Stimulated activated CD4-positive, alpha-beta T cell treated with anti-CD3 and anti-CD28 coated beads, Interleukin-4, amount 100 ng/mL, for 24 hours (primary cell): ENCODE measurements around the gene TKTL1.
"Not testable (repeated sequence)": the region's sequence is repeated elsewhere in the genome, so short reads cannot be mapped to it uniquely, and the experiment has no call there.

Experiments
- DNase-seq: peaks from one replicate; pipeline ENCODE4 v3.0.0-alpha.2; 2020

TKTL1 gene

GRCh38 chrX:154310616-154311536, 15.3 kb downstream of the TKTL1 start:
- DNase-seq = no peak

- DNase-seq = no peak
These were observed 16.5 kb downstream of the TKTL1 start for GRCh38 chrX:154312116-154312515.

- DNase-seq = peak; percentile 35
These were observed 17.6 kb downstream of the TKTL1 start for GRCh38 chrX:154313147-154313546.

- DNase-seq = no peak
These were observed 19.8 kb downstream of the TKTL1 start for GRCh38 chrX:154315416-154315815.

- DNase-seq = no peak
These were observed 21.9 kb downstream of the TKTL1 start for GRCh38 chrX:154317391-154317995.

- DNase-seq = no peak
These were observed 24.8 kb downstream of the TKTL1 start for GRCh38 chrX:154320406-154320805.

GRCh38 chrX:154321152-154321551, 25.6 kb downstream of the TKTL1 start:
- no peak for DNase-seq

GRCh38 chrX:154321594-154321993, 26.0 kb downstream of the TKTL1 start:
- DNase-seq = no peak

- DNase-seq = no peak
These were observed 27.3 kb downstream of the TKTL1 start for GRCh38 chrX:154322890-154323289.

GRCh38 chrX:154323537-154323936, 27.9 kb downstream of the TKTL1 start:
- DNase-seq = no peak

- no peak for DNase-seq
These were observed 29.9 kb downstream of the TKTL1 start for GRCh38 chrX:154325541-154325940.

GRCh38 chrX:154327038-154327820, 31.6 kb downstream of the TKTL1 start:
- DNase-seq = no peak

GRCh38 chrX:154328646-154329045, 33.1 kb downstream of the TKTL1 start:
- DNase-seq = no peak

- no peak for DNase-seq
These were observed 33.7 kb downstream of the TKTL1 start for GRCh38 chrX:154329294-154329693.

- DNase-seq = no peak
These were observed 37.0 kb downstream of the TKTL1 start for GRCh38 chrX:154332561-154332960.

GRCh38 chrX:154333116-154333515, 37.5 kb downstream of the TKTL1 start:
- DNase-seq = no peak

- no peak for DNase-seq
These were observed 38.3 kb downstream of the TKTL1 start for GRCh38 chrX:154333837-154334271.

- peak; percentile 60 for DNase-seq
These were observed 38.9 kb downstream of the TKTL1 start for GRCh38 chrX:154334496-154334895.

- DNase-seq = not testable (repeated sequence)
These were observed 46.1 kb downstream of the TKTL1 start for GRCh38 chrX:154341399-154342298.

- DNase-seq = not testable (repeated sequence)
These were observed 47.5 kb downstream of the TKTL1 start for GRCh38 chrX:154343063-154343462.

- not testable (repeated sequence) for DNase-seq
These were observed 48.0 kb downstream of the TKTL1 start for GRCh38 chrX:154343620-154344019.

GRCh38 chrX:154348114-154348531, 52.5 kb downstream of the TKTL1 start:
- no peak for DNase-seq
